SK-N-SH (cell line): ENCODE data around the gene SNX10. TPM values are rescaled to one million over a fixed set of nuclear protein-coding genes. Genes with fewer than 3 reads are reported as not detected.

Experiments
- CTCF ChIA-PET: fragments of 300-600, 350-600 bp; formaldehyde crosslinking; extraction: SDS; loops from one replicate; lab custom pipeline; 2021; lab: Yijun Ruan, JAX
- POLR2A ChIA-PET: fragments of 350-600 bp; sonication (Branson Sonifier 250); formaldehyde crosslinking; extraction: SDS; loops from one replicate; lab custom pipeline; 2020; ENCODE audit warnings: antibody characterized with exemption, inconsistent platforms; lab: Yijun Ruan, JAX
- DNase-seq: peaks from one replicate; pipeline ENCODE4 v3.0.0; 2012
- H2AFZ ChIP-seq: fragments of 200-600 bp; sonication (generic); 2 replicates; pipeline ENCODE4 v1.8.1; 2016; ENCODE audit warnings: antibody characterized with exemption, mild to moderate bottlenecking, low read depth
- H3F3A ChIP-seq: fragments of 200-600 bp; sonication (generic); replicated peaks from 2 replicates; pipeline ENCODE3; 2016; ENCODE audit warnings: antibody characterized with exemption, mild to moderate bottlenecking; ENCODE audit not compliant: insufficient read depth
- H3K27ac ChIP-seq, 2 experiments: fragments of 200-500 bp in 1 of 2; fragments of 200-600 bp in 1 of 2; sonication (Bioruptor generic) in 1 of 2; sonication (generic), shearing (Covaris generic) in 1 of 2; 2 replicates each; pipeline versions ENCODE4 v1.5.1 to v1.6.1; 2014 to 2016; ENCODE audit warnings: low read depth in 2 of 2, inconsistent platforms in 1 of 2, low read length in 1 of 2, mild to moderate bottlenecking in 1 of 2, mixed read lengths in 1 of 2
- H3K27me3 ChIP-seq: fragments of 200-600 bp; sonication (generic), shearing (Covaris generic); 2 replicates; pipeline ENCODE4 v1.6.1; 2016; ENCODE audit warnings: mixed run types; ENCODE audit not compliant: insufficient read depth
- H3K36me3 ChIP-seq, 2 experiments: fragments of 200-500 bp in 1 of 2; fragments of 200-600 bp in 1 of 2; sonication (Bioruptor generic) in 1 of 2; sonication (generic) in 1 of 2; replicated peaks in 1 of 2; 2 replicates each; pipeline versions ENCODE3 to v1.5.1; 2014 to 2016; ENCODE audit warnings: low read length in 1 of 2, mild to moderate bottlenecking in 1 of 2; ENCODE audit not compliant: insufficient read depth in 2 of 2, control insufficient read depth in 1 of 2
- H3K4me1 ChIP-seq, 2 experiments: fragments of 200-500 bp in 1 of 2; fragments of 200-600 bp in 1 of 2; sonication (Bioruptor generic) in 1 of 2; sonication (generic), shearing (Covaris generic) in 1 of 2; 2 replicates each; pipeline versions ENCODE4 v1.5.1 to v1.6.1; 2014 to 2016; ENCODE audit warnings: low read depth in 1 of 2, low read length in 1 of 2, mixed run types in 1 of 2; ENCODE audit not compliant: insufficient read depth in 2 of 2, control insufficient read depth in 1 of 2
- H3K4me2 ChIP-seq: fragments of 200-600 bp; sonication (generic), shearing (Covaris generic); 2 replicates; pipeline ENCODE4 v1.6.1; 2017; ENCODE audit warnings: mixed run types
- H3K4me3 ChIP-seq, 2 experiments: fragments of 200-500 bp in 1 of 2; fragments of 200-600 bp in 1 of 2; sonication (Bioruptor generic) in 1 of 2; sonication (generic), shearing (Covaris generic) in 1 of 2; 2 replicates each; pipeline versions ENCODE4 v1.5.1 to v1.8.1; 2014 to 2016; ENCODE audit warnings: low read depth in 2 of 2, inconsistent platforms in 1 of 2, low read length in 1 of 2, mild to moderate bottlenecking in 1 of 2, mixed read lengths in 1 of 2, moderate library complexity in 1 of 2
- H3K79me2 ChIP-seq: fragments of 200-600 bp; sonication (generic); 2 replicates; pipeline ENCODE4 v1.8.1; 2017; ENCODE audit warnings: mild to moderate bottlenecking; ENCODE audit not compliant: insufficient read depth
- H3K9ac ChIP-seq: fragments of 200-600 bp; sonication (generic); 2 replicates; pipeline ENCODE4 v1.6.1; 2017; ENCODE audit warnings: mixed run types
- H3K9me2 ChIP-seq: fragments of 200-600 bp; sonication (generic); 2 replicates; pipeline ENCODE4 v1.6.1; 2017; ENCODE audit warnings: mixed run types
- H3K9me3 ChIP-seq: fragments of 200-600 bp; sonication (generic); 2 replicates; pipeline ENCODE4 v1.6.1; 2017; ENCODE audit warnings: mixed run types, mild to moderate bottlenecking, moderate library complexity
- H4K20me1 ChIP-seq: fragments of 200-600 bp; sonication (generic); 2 replicates; pipeline ENCODE4 v1.6.1; 2017; ENCODE audit warnings: mild to moderate bottlenecking, mixed run types; ENCODE audit not compliant: insufficient read depth
- EP300 ChIP-seq, 2 experiments: IDR thresholded peaks; 2 replicates each; pipeline versions ENCODE4 v1.4.0 to v1.6.1; 2012; ENCODE audit warnings: borderline replicate concordance in 1 of 2, low read depth in 1 of 2, low read length in 1 of 2
- FOSL2 ChIP-seq: IDR thresholded peaks from 2 replicates; pipeline ENCODE4 v1.4.0; 2012; ENCODE audit warnings: low read depth, mild to moderate bottlenecking, moderate library complexity, borderline replicate concordance
- FOXJ3 ChIP-seq: sonication (generic); formaldehyde crosslinking; IDR thresholded peaks from 2 replicates; pipeline ENCODE4 v1.5.1; 2020; ENCODE audit warnings: mild to moderate bottlenecking, missing genetic modification reagents
- GABPA ChIP-seq: IDR thresholded peaks from 2 replicates; pipeline ENCODE4 v1.4.0; 2012; ENCODE audit warnings: low read depth, mild to moderate bottlenecking
- GATA2 ChIP-seq: sonication (generic); formaldehyde crosslinking; IDR thresholded peaks from 2 replicates; pipeline ENCODE4 v1.5.0; 2020; ENCODE audit warnings: mild to moderate bottlenecking, missing genetic modification reagents
- MEF2A ChIP-seq: IDR thresholded peaks from 2 replicates; pipeline ENCODE4 v1.4.0; 2012; ENCODE audit warnings: low read depth, borderline replicate concordance
- NFIC ChIP-seq: IDR thresholded peaks from 2 replicates; pipeline ENCODE4 v1.4.0; 2012; ENCODE audit warnings: borderline replicate concordance
- NRF1 ChIP-seq: IDR thresholded peaks from 2 replicates; pipeline ENCODE4 v1.6.1; 2012; ENCODE audit warnings: low read depth, mild to moderate bottlenecking, low read length
- POLR2AphosphoS5 ChIP-seq: IDR thresholded peaks from 2 replicates; pipeline ENCODE4 v1.6.1; 2012; ENCODE audit warnings: low read depth, low read length
- RAD21 ChIP-seq: IDR thresholded peaks from 2 replicates; pipeline ENCODE4 v1.6.1; 2012; ENCODE audit warnings: mild to moderate bottlenecking, low read length
- RCOR1 ChIP-seq: fragments of 150-350 bp; IDR thresholded peaks from 2 replicates; pipeline ENCODE4 v1.6.1; 2017; ENCODE audit warnings: antibody characterized with exemption, low read length
- RFX5 ChIP-seq: IDR thresholded peaks from 2 replicates; pipeline ENCODE4 v1.6.1; 2012; ENCODE audit warnings: mild to moderate bottlenecking, improper control_type of control experiment, low read length
- RXRA ChIP-seq: IDR thresholded peaks from 2 replicates; pipeline ENCODE4 v1.4.0; 2012; ENCODE audit warnings: low read depth, mild to moderate bottlenecking, borderline replicate concordance
- SMC3 ChIP-seq: IDR thresholded peaks from 2 replicates; pipeline ENCODE4 v1.6.1; 2012; ENCODE audit warnings: low read depth, low read length, improper control_type of control experiment
- TAF1 ChIP-seq: IDR thresholded peaks from 2 replicates; pipeline ENCODE4 v1.6.1; 2012; ENCODE audit warnings: low read depth, mild to moderate bottlenecking, low read length, moderate library complexity, borderline replicate concordance
- YY1 ChIP-seq: IDR thresholded peaks from 2 replicates; pipeline ENCODE4 v1.4.0; 2012; ENCODE audit warnings: low read depth, mild to moderate bottlenecking
- WGBS: methylation state at CpG from one replicate; pipeline ENCODE4 v1.1.6; 2017; ENCODE audit warnings: low lambda C conversion rate; 5-methylcytosine and 5-hydroxymethylcytosine counted together
- polyA plus RNA-seq, 3 experiments: library from polyadenylated mRNA; depleted of rRNA; stranded (reverse); fragments of >200 nt; gene quantifications; 2 replicates each; pipeline ENCODE4 v1.2.3, GENCODE V29; 2012
- TF ChIP-seq, protein P1 (sequence below): IDR thresholded peaks from 2 replicates; pipeline ENCODE4 v1.4.0; 2012; ENCODE audit warnings: low read depth, borderline replicate concordance
- TF ChIP-seq, protein P2 (sequence below): fragments of 200-600 bp; sonication (generic); IDR thresholded peaks from 2 replicates; pipeline ENCODE4 v1.6.1; 2017; ENCODE audit warnings: antibody characterized with exemption, mild to moderate bottlenecking, moderate library complexity
- TF ChIP-seq, protein P3 (sequence below): IDR thresholded peaks from 2 replicates; pipeline ENCODE4; 2012
- TF ChIP-seq, protein P4 (sequence below): IDR thresholded peaks from 2 replicates; pipeline ENCODE4 v1.6.1; 2012; ENCODE audit warnings: mild to moderate bottlenecking, low read depth, low read length, moderate library complexity

Gene SNX10
- polyA plus RNA-seq, 1 of the 3 experiments (the other 2 are of a cell fraction): 0.02 TPM

DNA sequence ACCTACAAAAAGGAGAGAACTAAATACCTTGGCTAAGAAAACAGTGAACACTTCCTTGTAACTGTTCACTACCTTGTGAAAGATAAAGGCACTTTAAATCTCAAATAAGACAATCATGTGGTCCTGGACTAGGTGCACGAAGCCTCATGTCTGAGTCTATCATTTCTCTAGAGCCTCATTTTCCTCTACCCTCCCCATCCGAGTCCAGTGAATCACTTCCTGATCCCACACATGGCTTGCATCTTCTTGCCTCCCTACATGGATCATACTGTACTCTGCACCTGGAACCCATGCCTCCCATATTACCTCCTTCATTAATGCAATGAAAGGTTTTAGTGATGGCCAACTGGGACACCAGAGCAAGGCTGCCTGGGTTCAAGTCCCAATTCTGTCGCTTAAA, 34.5 kb downstream of the SNX10 start:
- Histone ChIP-seq H3K27me3 (no peaks in the 10 kb centered on the region), H2AFZ (no peak overlapping the region), H4K20me1 (no peaks in the 10 kb centered on the region), H3F3A (no peaks in the 10 kb centered on the region), H3K79me2 (no peaks in the 10 kb centered on the region), H3K9ac (no peak overlapping the region), H3K4me2 (no peak overlapping the region), H3K9me3 (no peaks in the 10 kb centered on the region), H3K27ac (no peak overlapping the region), H3K4me3 (no peak overlapping the region), H3K4me1 (no peaks in the 10 kb centered on the region), H3K36me3 (no peaks in the 10 kb centered on the region), H3K9me2 (no peaks in the 10 kb centered on the region)
- no peak for DNase-seq
- 54% methylated on average over 3 of the region's 3 CpGs for WGBS
- ChIA-PET POLR2A (no interaction called here), CTCF (no interaction called here)
- no peak for TF ChIP-seq FOSL2
- TF ChIP-seq NRF1: no peak
- no peak for TF ChIP-seq POLR2AphosphoS5
- no peak for TF ChIP-seq RAD21
- no peak for TF ChIP-seq YY1
- TF ChIP-seq, protein P1, sequence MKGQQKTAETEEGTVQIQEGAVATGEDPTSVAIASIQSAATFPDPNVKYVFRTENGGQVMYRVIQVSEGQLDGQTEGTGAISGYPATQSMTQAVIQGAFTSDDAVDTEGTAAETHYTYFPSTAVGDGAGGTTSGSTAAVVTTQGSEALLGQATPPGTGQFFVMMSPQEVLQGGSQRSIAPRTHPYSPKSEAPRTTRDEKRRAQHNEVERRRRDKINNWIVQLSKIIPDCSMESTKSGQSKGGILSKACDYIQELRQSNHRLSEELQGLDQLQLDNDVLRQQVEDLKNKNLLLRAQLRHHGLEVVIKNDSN: no peak
- no peak for TF ChIP-seq RXRA
- TF ChIP-seq, protein P2, sequence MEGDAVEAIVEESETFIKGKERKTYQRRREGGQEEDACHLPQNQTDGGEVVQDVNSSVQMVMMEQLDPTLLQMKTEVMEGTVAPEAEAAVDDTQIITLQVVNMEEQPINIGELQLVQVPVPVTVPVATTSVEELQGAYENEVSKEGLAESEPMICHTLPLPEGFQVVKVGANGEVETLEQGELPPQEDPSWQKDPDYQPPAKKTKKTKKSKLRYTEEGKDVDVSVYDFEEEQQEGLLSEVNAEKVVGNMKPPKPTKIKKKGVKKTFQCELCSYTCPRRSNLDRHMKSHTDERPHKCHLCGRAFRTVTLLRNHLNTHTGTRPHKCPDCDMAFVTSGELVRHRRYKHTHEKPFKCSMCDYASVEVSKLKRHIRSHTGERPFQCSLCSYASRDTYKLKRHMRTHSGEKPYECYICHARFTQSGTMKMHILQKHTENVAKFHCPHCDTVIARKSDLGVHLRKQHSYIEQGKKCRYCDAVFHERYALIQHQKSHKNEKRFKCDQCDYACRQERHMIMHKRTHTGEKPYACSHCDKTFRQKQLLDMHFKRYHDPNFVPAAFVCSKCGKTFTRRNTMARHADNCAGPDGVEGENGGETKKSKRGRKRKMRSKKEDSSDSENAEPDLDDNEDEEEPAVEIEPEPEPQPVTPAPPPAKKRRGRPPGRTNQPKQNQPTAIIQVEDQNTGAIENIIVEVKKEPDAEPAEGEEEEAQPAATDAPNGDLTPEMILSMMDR: no peak
- TF ChIP-seq GATA2 (CRISPR knock-in tag): no peak
- TF ChIP-seq SMC3: no peak
- TF ChIP-seq GABPA: no peak
- no peak for TF ChIP-seq EP300 (IDR thresholded peaks at IDR 0.05; ENCODE audit: borderline replicate concordance in 1 of 2, low read depth in 1 of 2, low read length in 1 of 2)
- TF ChIP-seq RFX5: no peak
- TF ChIP-seq, protein P3, sequence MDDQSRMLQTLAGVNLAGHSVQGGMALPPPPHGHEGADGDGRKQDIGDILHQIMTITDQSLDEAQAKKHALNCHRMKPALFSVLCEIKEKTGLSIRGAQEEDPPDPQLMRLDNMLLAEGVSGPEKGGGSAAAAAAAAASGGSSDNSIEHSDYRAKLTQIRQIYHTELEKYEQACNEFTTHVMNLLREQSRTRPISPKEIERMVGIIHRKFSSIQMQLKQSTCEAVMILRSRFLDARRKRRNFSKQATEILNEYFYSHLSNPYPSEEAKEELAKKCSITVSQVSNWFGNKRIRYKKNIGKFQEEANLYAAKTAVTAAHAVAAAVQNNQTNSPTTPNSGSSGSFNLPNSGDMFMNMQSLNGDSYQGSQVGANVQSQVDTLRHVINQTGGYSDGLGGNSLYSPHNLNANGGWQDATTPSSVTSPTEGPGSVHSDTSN: no peak
- TF ChIP-seq NFIC: no peak
- TF ChIP-seq, protein P4, sequence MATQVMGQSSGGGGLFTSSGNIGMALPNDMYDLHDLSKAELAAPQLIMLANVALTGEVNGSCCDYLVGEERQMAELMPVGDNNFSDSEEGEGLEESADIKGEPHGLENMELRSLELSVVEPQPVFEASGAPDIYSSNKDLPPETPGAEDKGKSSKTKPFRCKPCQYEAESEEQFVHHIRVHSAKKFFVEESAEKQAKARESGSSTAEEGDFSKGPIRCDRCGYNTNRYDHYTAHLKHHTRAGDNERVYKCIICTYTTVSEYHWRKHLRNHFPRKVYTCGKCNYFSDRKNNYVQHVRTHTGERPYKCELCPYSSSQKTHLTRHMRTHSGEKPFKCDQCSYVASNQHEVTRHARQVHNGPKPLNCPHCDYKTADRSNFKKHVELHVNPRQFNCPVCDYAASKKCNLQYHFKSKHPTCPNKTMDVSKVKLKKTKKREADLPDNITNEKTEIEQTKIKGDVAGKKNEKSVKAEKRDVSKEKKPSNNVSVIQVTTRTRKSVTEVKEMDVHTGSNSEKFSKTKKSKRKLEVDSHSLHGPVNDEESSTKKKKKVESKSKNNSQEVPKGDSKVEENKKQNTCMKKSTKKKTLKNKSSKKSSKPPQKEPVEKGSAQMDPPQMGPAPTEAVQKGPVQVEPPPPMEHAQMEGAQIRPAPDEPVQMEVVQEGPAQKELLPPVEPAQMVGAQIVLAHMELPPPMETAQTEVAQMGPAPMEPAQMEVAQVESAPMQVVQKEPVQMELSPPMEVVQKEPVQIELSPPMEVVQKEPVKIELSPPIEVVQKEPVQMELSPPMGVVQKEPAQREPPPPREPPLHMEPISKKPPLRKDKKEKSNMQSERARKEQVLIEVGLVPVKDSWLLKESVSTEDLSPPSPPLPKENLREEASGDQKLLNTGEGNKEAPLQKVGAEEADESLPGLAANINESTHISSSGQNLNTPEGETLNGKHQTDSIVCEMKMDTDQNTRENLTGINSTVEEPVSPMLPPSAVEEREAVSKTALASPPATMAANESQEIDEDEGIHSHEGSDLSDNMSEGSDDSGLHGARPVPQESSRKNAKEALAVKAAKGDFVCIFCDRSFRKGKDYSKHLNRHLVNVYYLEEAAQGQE: no peak
- no peak for TF ChIP-seq FOXJ3
- no peak for TF ChIP-seq RCOR1
- no peak for TF ChIP-seq MEF2A
- no peak for TF ChIP-seq TAF1
